Measurements from ENCODE around the gene CACNA2D1. TPM values are rescaled to one million over a fixed set of nuclear protein-coding genes. Genes with fewer than 3 reads are reported as not detected.

CACNA2D1 gene
- total and polyA plus RNA-seq, 4 donors, result 4.5 to 40.7 (median 24.3) TPM

DNA sequence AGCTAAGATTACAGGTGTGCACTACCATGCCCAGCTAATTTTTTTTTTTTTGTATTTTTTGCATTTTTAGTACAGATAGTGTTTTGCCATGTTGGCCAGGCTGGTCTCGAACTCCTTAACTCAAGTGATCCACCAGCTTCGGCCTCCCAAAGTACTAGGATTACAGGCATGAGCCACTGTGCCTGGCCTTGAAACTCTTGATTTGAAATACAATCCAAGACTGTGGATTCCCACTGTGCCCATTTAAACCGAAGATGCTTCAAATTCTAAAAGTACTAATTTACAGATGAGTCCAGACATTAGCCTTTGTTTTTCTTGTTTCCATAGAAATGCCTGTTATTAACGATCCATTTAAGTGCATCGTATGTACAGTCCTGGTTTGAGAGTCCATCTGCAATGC, 130.9 kb downstream of the CACNA2D1 start:
- ATAC-seq (ENCODE audit: low FRiP score) (no peak), DNase-seq (no peak)
- no peaks in the 10 kb centered on the region for H3K4me1 ChIP-seq (ENCODE audit: control insufficient read depth in 1 of 2, insufficient read depth in 2 of 2, low read length in 2 of 2)
- H3K4me3 ChIP-seq (ENCODE audit: low read length in 2 of 2), result no peak overlapping the region
- no peak overlapping the region for H3K27ac ChIP-seq (ENCODE audit: low read depth in 1 of 2, low read length in 2 of 2)
- WGBS, 2 donors, result 95 to 96% methylated on average over 5 of the region's 5 CpGs
- intact Hi-C loops (cut with DNase I), result no loop called here
- no peaks in the 10 kb centered on the region for H3K36me3 ChIP-seq (ENCODE audit: control insufficient read depth in 1 of 2, insufficient read depth in 2 of 2, low read length in 1 of 2)
- no peaks in the 10 kb centered on the region for H3K9me3 ChIP-seq (ENCODE audit: control insufficient read depth, low read length)
- no peaks in the 10 kb centered on the region for H3K27me3 ChIP-seq (ENCODE audit: control insufficient read depth in 1 of 2, insufficient read depth in 2 of 2, low read length in 1 of 2)

GRCh38 chr7:82305347-82306005, 138.1 kb downstream of the CACNA2D1 start:
- 90 to 95% methylated on average over 4 of the region's 4 CpGs for WGBS, 2 donors
- intact Hi-C loops (cut with DNase I), result no loop called here
- Histone ChIP-seq H3K27me3 (ENCODE audit: control insufficient read depth in 1 of 2, insufficient read depth in 2 of 2, low read length in 1 of 2) (no peaks in the 10 kb centered on the region), H3K27ac (ENCODE audit: low read depth in 1 of 2, low read length in 2 of 2) (no peak overlapping the region), H3K4me3 (ENCODE audit: low read length in 2 of 2) (no peak overlapping the region), H3K9me3 (ENCODE audit: control insufficient read depth, low read length) (no peaks in the 10 kb centered on the region), H3K4me1 (ENCODE audit: control insufficient read depth in 1 of 2, insufficient read depth in 2 of 2, low read length in 2 of 2) (no peaks in the 10 kb centered on the region), H3K36me3 (ENCODE audit: control insufficient read depth in 1 of 2, insufficient read depth in 2 of 2, low read length in 1 of 2) (no peaks in the 10 kb centered on the region)
- ATAC-seq (ENCODE audit: low FRiP score) (no peak), DNase-seq (no peak)

DNA sequence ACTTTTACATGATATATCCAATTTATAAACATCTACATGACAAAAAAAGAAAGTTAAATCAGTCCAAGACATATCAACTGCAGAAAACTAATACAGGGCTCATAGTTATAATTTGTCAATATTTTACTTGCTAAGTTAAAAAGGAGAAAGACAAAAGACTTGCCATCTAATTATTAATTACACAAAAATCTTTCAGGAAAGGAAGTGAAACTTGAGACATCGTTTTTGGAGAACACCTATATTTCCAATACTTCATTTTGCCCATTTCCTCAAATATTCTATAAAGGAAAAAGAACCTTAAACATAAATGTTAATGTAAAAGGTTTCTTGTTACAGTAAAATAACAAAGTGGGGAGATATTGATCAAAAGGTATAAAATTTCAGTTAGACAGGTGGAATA, 148.7 kb downstream of the CACNA2D1 start:
- Histone ChIP-seq H3K4me1 (ENCODE audit: control insufficient read depth in 1 of 2, insufficient read depth in 2 of 2, low read length in 2 of 2) (no peaks in the 10 kb centered on the region), H3K9me3 (ENCODE audit: control insufficient read depth, low read length) (no peaks in the 10 kb centered on the region), H3K4me3 (ENCODE audit: low read length in 2 of 2) (no peak overlapping the region), H3K36me3 (ENCODE audit: control insufficient read depth in 1 of 2, insufficient read depth in 2 of 2, low read length in 1 of 2) (no peaks in the 10 kb centered on the region), H3K27me3 (ENCODE audit: control insufficient read depth in 1 of 2, insufficient read depth in 2 of 2, low read length in 1 of 2) (no peaks in the 10 kb centered on the region), H3K27ac (ENCODE audit: low read depth in 1 of 2, low read length in 2 of 2) (no peak overlapping the region)
- no peak for DNase-seq
- no peak for ATAC-seq (ENCODE audit: low FRiP score)
- intact Hi-C loops (cut with DNase I), result no loop called here
- WGBS, 2 donors, result 89 to 92% methylated on average over 1 of the region's 1 CpG

DNA sequence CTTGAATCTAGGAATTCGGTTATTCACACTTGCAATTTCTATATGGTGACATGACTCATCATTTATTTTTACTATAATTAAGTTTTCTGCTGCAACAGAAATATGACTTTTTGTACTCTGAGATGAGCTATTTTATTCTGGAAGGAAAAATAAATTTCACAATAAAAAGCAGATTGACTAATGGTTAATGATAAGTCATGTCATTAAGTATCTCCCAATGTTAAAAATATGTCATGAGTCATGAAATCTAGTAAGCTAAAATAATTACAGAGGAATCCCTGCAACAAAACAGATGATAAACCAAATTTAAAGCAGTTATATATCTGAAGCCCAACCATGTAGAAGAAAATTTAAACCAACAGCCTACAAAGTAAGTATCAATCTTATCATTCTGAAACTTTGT, 149.2 kb downstream of the CACNA2D1 start:
- H3K9me3 ChIP-seq (ENCODE audit: control insufficient read depth, low read length), result no peaks in the 10 kb centered on the region
- no peaks in the 10 kb centered on the region for H3K27me3 ChIP-seq (ENCODE audit: control insufficient read depth in 1 of 2, insufficient read depth in 2 of 2, low read length in 1 of 2)
- H3K27ac ChIP-seq (ENCODE audit: low read depth in 1 of 2, low read length in 2 of 2), result no peak overlapping the region
- DNase-seq, result no peak
- intact Hi-C loops (cut with DNase I), result no loop called here
- no peak for ATAC-seq (ENCODE audit: low FRiP score)
- WGBS, 2 donors, result 83 to 92% methylated on average over 1 of the region's 1 CpG
- no peaks in the 10 kb centered on the region for H3K4me1 ChIP-seq (ENCODE audit: control insufficient read depth in 1 of 2, insufficient read depth in 2 of 2, low read length in 2 of 2)
- no peak overlapping the region for H3K4me3 ChIP-seq (ENCODE audit: low read length in 2 of 2)
- no peaks in the 10 kb centered on the region for H3K36me3 ChIP-seq (ENCODE audit: control insufficient read depth in 1 of 2, insufficient read depth in 2 of 2, low read length in 1 of 2)

- DNase-seq (no peak), ATAC-seq (ENCODE audit: low FRiP score) (no peak)
- 77 to 91% methylated on average over 1 of the region's 1 CpG for WGBS, 2 donors
- intact Hi-C loops (cut with DNase I), result no loop called here
- Histone ChIP-seq H3K4me1 (ENCODE audit: control insufficient read depth in 1 of 2, insufficient read depth in 2 of 2, low read length in 2 of 2) (no peaks in the 10 kb centered on the region), H3K9me3 (ENCODE audit: control insufficient read depth, low read length) (no peaks in the 10 kb centered on the region), H3K27me3 (ENCODE audit: control insufficient read depth in 1 of 2, insufficient read depth in 2 of 2, low read length in 1 of 2) (no peaks in the 10 kb centered on the region), H3K27ac (ENCODE audit: low read depth in 1 of 2, low read length in 2 of 2) (no peak overlapping the region), H3K36me3 (ENCODE audit: control insufficient read depth in 1 of 2, insufficient read depth in 2 of 2, low read length in 1 of 2) (no peaks in the 10 kb centered on the region), H3K4me3 (ENCODE audit: low read length in 2 of 2) (no peak overlapping the region)
Measured at GRCh38 chr7:82293467-82293866, 150.1 kb downstream of the CACNA2D1 start.

DNA sequence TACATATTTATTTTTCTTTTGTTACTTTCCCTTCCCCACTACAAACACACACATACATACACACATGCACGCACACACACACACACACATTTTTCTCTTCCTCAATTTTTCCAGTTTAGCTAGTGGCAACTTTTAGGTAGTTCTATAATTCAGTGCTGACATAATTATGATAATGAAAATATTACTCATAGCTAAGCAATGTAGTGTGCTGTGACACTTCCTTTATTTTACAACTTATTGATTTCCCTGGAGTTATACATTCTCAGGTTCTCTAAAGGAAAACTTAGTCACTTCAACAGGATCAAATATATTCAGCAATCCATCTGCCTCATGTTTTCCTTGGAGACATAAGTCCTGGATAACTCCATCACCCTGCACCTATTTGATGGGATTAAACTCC, 151.6 kb downstream of the CACNA2D1 start:
- intact Hi-C loops (cut with DNase I), result no loop called here
- no peak overlapping the region for H3K4me3 ChIP-seq (ENCODE audit: low read length in 2 of 2)
- WGBS, 2 donors, result 97% methylated on average over 1 of the region's 1 CpG
- DNase-seq, result no peak
- no peaks in the 10 kb centered on the region for H3K36me3 ChIP-seq (ENCODE audit: control insufficient read depth in 1 of 2, insufficient read depth in 2 of 2, low read length in 1 of 2)
- no peaks in the 10 kb centered on the region for H3K4me1 ChIP-seq (ENCODE audit: control insufficient read depth in 1 of 2, insufficient read depth in 2 of 2, low read length in 2 of 2)
- no peak overlapping the region for H3K27ac ChIP-seq (ENCODE audit: low read depth in 1 of 2, low read length in 2 of 2)
- no peaks in the 10 kb centered on the region for H3K9me3 ChIP-seq (ENCODE audit: control insufficient read depth, low read length)
- H3K27me3 ChIP-seq (ENCODE audit: control insufficient read depth in 1 of 2, insufficient read depth in 2 of 2, low read length in 1 of 2), result no peaks in the 10 kb centered on the region
- ATAC-seq (ENCODE audit: low FRiP score), result no peak

DNA sequence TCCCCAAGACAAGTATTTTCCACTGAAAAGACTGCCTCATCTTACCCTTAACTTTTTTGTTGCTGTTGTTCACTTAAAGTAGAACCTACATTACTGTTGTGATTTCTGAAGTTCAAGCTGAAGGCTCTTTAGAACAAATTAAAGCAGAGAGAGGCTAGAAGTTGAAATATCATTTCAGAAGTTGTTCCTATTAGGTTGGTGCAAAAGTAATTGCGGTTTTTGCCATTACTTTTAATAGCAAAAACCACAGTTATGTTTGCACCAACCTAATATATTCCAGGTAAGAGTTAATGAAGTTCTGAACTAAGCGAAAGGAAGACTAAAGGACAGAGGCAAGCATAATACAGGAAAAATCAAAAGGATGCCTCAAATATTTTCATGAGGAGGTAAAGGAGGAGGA, 153.7 kb downstream of the CACNA2D1 start:
- intact Hi-C loops (cut with DNase I), result no loop called here
- DNase-seq, result no peak
- Histone ChIP-seq H3K27ac (ENCODE audit: low read depth in 1 of 2, low read length in 2 of 2) (no peak overlapping the region), H3K36me3 (ENCODE audit: control insufficient read depth in 1 of 2, insufficient read depth in 2 of 2, low read length in 1 of 2) (no peaks in the 10 kb centered on the region), H3K4me1 (ENCODE audit: control insufficient read depth in 1 of 2, insufficient read depth in 2 of 2, low read length in 2 of 2) (no peaks in the 10 kb centered on the region), H3K4me3 (ENCODE audit: low read length in 2 of 2) (no peak overlapping the region), H3K27me3 (ENCODE audit: control insufficient read depth in 1 of 2, insufficient read depth in 2 of 2, low read length in 1 of 2) (no peaks in the 10 kb centered on the region), H3K9me3 (ENCODE audit: control insufficient read depth, low read length) (no peaks in the 10 kb centered on the region)
- no peak for ATAC-seq (ENCODE audit: low FRiP score)
- 66 to 76% methylated on average over 2 of the region's 2 CpGs for WGBS, 2 donors

DNA sequence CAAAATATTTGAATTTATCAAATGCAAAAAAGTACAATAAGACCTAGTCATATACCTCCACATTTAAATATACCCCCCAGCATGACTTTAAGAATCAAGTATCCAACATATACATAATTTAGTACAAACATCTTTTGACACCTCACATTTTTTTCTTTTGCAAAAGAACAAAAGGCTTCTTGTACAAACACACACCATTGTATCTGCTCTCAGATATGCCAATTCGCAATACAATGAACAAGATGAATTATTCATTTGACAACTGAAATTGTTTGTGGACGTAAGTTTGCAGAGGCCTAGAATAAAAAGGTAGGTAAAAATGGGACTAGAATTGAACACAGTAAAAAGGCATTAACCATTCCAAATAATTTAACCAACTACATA, 154.4 kb downstream of the CACNA2D1 start:
- ATAC-seq (ENCODE audit: low FRiP score) (no peak), DNase-seq (no peak)
- H3K27ac ChIP-seq (ENCODE audit: low read depth in 1 of 2, low read length in 2 of 2), result no peak overlapping the region
- no peaks in the 10 kb centered on the region for H3K36me3 ChIP-seq (ENCODE audit: control insufficient read depth in 1 of 2, insufficient read depth in 2 of 2, low read length in 1 of 2)
- H3K4me3 ChIP-seq (ENCODE audit: low read length in 2 of 2), result no peak overlapping the region
- H3K27me3 ChIP-seq (ENCODE audit: control insufficient read depth in 1 of 2, insufficient read depth in 2 of 2, low read length in 1 of 2), result no peaks in the 10 kb centered on the region
- intact Hi-C loops (cut with DNase I), result no loop called here
- no peaks in the 10 kb centered on the region for H3K4me1 ChIP-seq (ENCODE audit: control insufficient read depth in 1 of 2, insufficient read depth in 2 of 2, low read length in 2 of 2)
- WGBS, 2 donors, result 98 to 99% methylated on average over 2 of the region's 2 CpGs
- no peaks in the 10 kb centered on the region for H3K9me3 ChIP-seq (ENCODE audit: control insufficient read depth, low read length)

DNA sequence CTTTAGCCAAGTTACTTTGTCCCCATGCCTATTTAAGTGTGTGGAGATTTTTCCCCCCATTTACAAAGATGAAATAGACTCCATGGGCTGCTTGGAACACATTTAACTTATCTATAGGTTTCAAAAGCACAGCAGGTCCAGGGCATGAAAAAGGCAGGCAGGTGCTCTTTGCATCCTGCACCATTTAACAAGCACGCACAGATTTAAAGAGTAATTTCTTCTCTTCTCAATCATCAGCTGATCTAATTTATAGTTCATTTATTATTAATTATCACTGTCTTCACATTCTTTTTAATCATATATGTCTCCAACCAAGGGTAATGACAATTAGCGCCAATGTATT, 156.8 kb downstream of the CACNA2D1 start:
- H3K4me3 ChIP-seq (ENCODE audit: low read length in 2 of 2), result no peak overlapping the region
- ATAC-seq (ENCODE audit: low FRiP score) (no peak), DNase-seq (no peak)
- no peaks in the 10 kb centered on the region for H3K9me3 ChIP-seq (ENCODE audit: control insufficient read depth, low read length)
- no peaks in the 10 kb centered on the region for H3K27me3 ChIP-seq (ENCODE audit: control insufficient read depth in 1 of 2, insufficient read depth in 2 of 2, low read length in 1 of 2)
- H3K36me3 ChIP-seq (ENCODE audit: control insufficient read depth in 1 of 2, insufficient read depth in 2 of 2, low read length in 1 of 2), result no peaks in the 10 kb centered on the region
- intact Hi-C loops (cut with DNase I), result no loop called here
- H3K4me1 ChIP-seq (ENCODE audit: control insufficient read depth in 1 of 2, insufficient read depth in 2 of 2, low read length in 2 of 2), result no peaks in the 10 kb centered on the region
- no peak overlapping the region for H3K27ac ChIP-seq (ENCODE audit: low read depth in 1 of 2, low read length in 2 of 2)
- 98 to 99% methylated on average over 2 of the region's 2 CpGs for WGBS, 2 donors
